Measurements from ENCODE around the gene RAD54L.
A peak's percentile ranks its signal among the peaks of the same experiment; 100 is the strongest.

RAD54L gene

DNA sequence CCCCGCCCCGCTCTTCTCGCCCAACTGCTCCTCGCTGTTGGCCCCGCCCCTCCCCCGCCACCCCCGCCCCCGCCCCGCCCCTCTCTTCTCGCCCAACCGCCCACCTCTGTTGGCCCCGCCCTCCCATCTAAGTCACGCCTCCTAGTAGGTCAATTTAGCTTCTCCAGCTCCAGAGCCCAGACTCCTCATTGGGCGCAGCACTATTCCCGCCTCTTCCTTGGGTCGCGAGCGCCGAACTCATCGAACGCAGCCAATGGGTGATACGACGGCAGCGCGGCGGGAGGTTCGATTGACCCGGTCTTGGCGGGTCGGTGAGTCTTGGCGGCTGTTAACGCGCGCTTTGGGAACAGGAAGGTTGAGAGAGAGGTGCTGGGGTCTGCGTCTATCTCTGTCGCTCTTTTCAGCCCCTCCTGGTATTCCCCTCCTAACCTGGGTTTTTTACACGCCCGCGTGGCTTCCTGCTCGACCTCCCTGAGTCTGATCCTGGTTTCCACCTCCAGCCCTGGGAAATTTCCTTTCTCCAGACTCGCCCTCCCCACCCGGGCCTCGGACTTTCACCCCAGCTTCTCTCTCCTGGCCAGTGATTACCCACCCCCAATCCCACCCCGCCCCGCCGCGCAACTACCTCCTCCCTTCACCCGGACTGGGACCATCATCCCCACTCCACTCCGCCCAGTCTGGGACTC, at the start of gene RAD54L:
Gene RAD54L, plus strand, starts transcription at position 328 of the 686 bp plus-strand sequence. CDS start 643 bp downstream, outside the sequence.
- DNase-seq (ENCODE audit: low read depth) = peak; percentile 100
- Histone ChIP-seq H3K36me3 (ENCODE audit: control insufficient read depth, insufficient read depth, low read length, severe bottlenecking) (no peaks in the 10 kb centered on the region), H3K4me1 (ENCODE audit: control insufficient read depth, insufficient read depth, low read length) (peaks cover 5% of the 10 kb centered on the region), H3K4me3 (ENCODE audit: low read length) (peak within 1 kb of the TSS; percentile 93), H3K9me3 (ENCODE audit: control insufficient read depth, low read length) (no peaks in the 10 kb centered on the region), H3K9ac (ENCODE audit: low read length) (peak within 1 kb of the TSS; percentile 82), H3K27me3 (replicated peaks; ENCODE audit: control insufficient read depth, insufficient read depth, low read length) (no peaks in the 10 kb centered on the region)

DNA sequence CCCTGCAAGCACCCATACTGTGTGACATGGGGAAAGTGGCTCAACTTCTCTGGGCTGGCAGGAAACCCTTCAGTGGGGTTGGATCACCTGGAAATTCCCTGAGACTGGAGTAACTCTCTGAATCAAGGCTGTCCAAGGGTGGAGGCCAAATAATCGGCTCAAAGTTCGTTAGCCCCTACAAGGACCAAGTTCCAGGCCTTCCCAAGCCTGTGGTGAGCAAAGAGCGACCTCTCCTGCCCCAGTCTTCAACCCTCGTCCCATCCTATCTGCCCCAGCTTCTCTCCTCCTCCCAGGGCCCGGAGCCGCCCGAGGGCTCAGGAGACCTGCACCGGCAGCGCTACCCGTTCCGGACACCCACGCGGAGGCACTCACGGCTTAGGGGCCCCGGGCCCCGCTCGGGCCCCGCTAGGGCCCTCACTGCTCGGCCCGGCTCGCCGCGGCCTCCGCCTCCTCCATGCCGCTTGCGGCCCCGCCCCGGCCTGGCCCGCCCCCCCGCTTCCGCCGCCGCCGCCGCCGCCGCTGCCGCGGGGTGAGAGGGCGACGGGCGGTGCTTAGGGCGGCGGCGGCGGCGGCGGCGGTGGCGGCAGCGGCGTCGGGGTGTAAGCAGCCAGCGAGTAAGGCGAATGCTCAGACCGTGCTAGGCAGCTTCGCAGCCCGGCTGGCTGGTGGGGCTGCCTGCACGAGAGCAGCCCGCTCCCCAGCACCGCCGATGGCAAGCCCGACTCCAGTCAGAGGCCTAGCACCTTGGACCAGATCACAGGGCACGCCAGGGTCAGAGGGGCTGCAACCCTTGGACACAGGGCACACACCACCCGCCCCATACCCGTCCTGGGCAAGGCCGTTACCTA, 49.4 kb upstream of the RAD54L start, which contains the start of gene POMGNT1:
Gene POMGNT1, minus strand, starts transcription at position 471 of the 848 bp plus-strand sequence. CDS start 613 bp downstream, outside the sequence.
- H3K4me3 ChIP-seq (ENCODE audit: low read length) = peak within 1 kb of the TSS; percentile 93

GRCh38 chr1:46199233-46199749, 48.3 kb upstream of the RAD54L start:
- H3K9me3 ChIP-seq (ENCODE audit: control insufficient read depth, low read length) = no peaks in the 10 kb centered on the region
- no peaks in the 10 kb centered on the region for H3K27me3 ChIP-seq (replicated peaks; ENCODE audit: control insufficient read depth, insufficient read depth, low read length)
- H3K36me3 ChIP-seq (ENCODE audit: control insufficient read depth, insufficient read depth, low read length, severe bottlenecking) = peaks cover 12% of the 10 kb centered on the region
- H3K4me3 ChIP-seq (ENCODE audit: low read length) = peak overlapping the region; percentile 93
- no peak for DNase-seq (ENCODE audit: low read depth)
- H3K9ac ChIP-seq (ENCODE audit: low read length) = peak overlapping the region; percentile 96
- H3K4me1 ChIP-seq (ENCODE audit: control insufficient read depth, insufficient read depth, low read length) = peaks cover 46% of the 10 kb centered on the region

More for the DNA sequence above, 49.4 kb upstream of the RAD54L start, which contains the start of gene POMGNT1:
- H3K36me3 ChIP-seq (ENCODE audit: control insufficient read depth, insufficient read depth, low read length, severe bottlenecking) = peaks cover 23% of the 10 kb centered on the region
- H3K9me3 ChIP-seq (ENCODE audit: control insufficient read depth, low read length) = no peaks in the 10 kb centered on the region
- H3K4me1 ChIP-seq (ENCODE audit: control insufficient read depth, insufficient read depth, low read length) = peaks cover 38% of the 10 kb centered on the region
- no peaks in the 10 kb centered on the region for H3K27me3 ChIP-seq (replicated peaks; ENCODE audit: control insufficient read depth, insufficient read depth, low read length)
- H3K9ac ChIP-seq (ENCODE audit: low read length) = peak within 1 kb of the TSS; percentile 96
- DNase-seq (ENCODE audit: low read depth) = peak; percentile 88

DNA sequence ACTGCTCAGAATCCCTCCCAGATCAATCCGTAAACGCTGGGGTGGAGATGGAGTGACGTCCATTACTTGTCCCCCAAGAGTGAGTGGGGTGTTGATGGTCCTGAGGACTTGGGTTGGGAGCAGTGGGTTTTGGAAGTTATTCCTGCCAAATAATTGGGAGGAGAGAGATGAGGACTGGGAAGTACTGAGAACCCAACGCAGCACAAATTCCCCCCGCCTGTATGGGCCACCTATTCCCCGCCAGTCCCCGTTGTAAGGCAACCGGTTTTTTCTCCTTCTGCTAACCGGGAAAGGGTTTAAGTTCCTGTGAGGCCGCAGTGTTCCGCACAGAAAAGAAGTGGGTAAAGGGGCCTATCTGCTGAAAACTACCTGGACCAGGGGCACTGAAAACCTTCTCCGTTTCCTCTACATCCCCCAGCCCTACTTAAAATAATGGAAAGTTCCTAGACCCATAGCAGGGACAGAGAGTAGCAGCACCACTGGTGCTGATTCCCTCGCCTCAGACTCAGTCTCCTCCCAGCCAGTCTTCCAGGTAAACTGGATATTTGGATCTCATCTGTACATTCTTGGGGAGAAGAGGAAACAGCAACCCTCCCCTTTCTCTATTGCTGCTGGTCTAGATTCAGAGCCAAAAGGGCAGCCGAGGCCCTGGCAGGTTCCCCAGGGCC, 43.7 kb upstream of the RAD54L start:
- H3K27me3 ChIP-seq (replicated peaks; ENCODE audit: control insufficient read depth, insufficient read depth, low read length) = no peaks in the 10 kb centered on the region
- peak overlapping the region; percentile 86 for H3K4me3 ChIP-seq (ENCODE audit: low read length)
- H3K4me1 ChIP-seq (ENCODE audit: control insufficient read depth, insufficient read depth, low read length) = peaks cover 16% of the 10 kb centered on the region
- peak overlapping the region; percentile 87 for H3K9ac ChIP-seq (ENCODE audit: low read length)
- DNase-seq (ENCODE audit: low read depth) = peak; percentile 36
- H3K9me3 ChIP-seq (ENCODE audit: control insufficient read depth, low read length) = no peaks in the 10 kb centered on the region
- H3K36me3 ChIP-seq (ENCODE audit: control insufficient read depth, insufficient read depth, low read length, severe bottlenecking) = no peaks in the 10 kb centered on the region

GRCh38 chr1:46204406-46204742, 43.2 kb upstream of the RAD54L start:
- Histone ChIP-seq H3K9me3 (ENCODE audit: control insufficient read depth, low read length) (no peaks in the 10 kb centered on the region), H3K27me3 (replicated peaks; ENCODE audit: control insufficient read depth, insufficient read depth, low read length) (no peaks in the 10 kb centered on the region), H3K36me3 (ENCODE audit: control insufficient read depth, insufficient read depth, low read length, severe bottlenecking) (no peaks in the 10 kb centered on the region), H3K4me1 (ENCODE audit: control insufficient read depth, insufficient read depth, low read length) (peaks cover 11% of the 10 kb centered on the region), H3K4me3 (ENCODE audit: low read length) (peak overlapping the region; percentile 86), H3K9ac (ENCODE audit: low read length) (no peak overlapping the region)
- DNase-seq (ENCODE audit: low read depth) = no peak

DNA sequence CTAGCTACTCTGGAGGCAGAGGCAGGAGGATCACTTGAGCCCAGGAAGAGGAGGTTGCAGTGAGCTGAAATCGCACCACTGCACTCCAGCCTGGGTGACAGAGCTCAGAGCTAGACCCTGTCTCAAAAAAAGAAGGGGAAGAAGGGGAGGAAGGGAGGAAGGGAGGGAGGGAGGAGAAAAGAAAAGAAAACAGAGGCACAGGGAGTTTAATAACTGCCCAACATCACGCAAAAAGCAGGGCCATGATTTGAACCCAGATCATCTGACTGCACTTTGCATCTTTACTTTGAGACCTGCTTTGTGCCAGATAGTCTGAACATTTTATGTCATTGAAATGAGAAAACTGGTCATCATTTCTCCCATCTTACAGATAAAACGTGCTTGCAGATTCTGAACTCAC, 42.4 kb upstream of the RAD54L start:
- no peak for DNase-seq (ENCODE audit: low read depth)
- no peaks in the 10 kb centered on the region for H3K36me3 ChIP-seq (ENCODE audit: control insufficient read depth, insufficient read depth, low read length, severe bottlenecking)
- H3K4me3 ChIP-seq (ENCODE audit: low read length) = no peak overlapping the region
- no peaks in the 10 kb centered on the region for H3K27me3 ChIP-seq (replicated peaks; ENCODE audit: control insufficient read depth, insufficient read depth, low read length)
- H3K4me1 ChIP-seq (ENCODE audit: control insufficient read depth, insufficient read depth, low read length) = peaks cover 11% of the 10 kb centered on the region
- no peak overlapping the region for H3K9ac ChIP-seq (ENCODE audit: low read length)
- H3K9me3 ChIP-seq (ENCODE audit: control insufficient read depth, low read length) = no peaks in the 10 kb centered on the region

GRCh38 chr1:46205791-46206190, 41.8 kb upstream of the RAD54L start:
- Histone ChIP-seq H3K36me3 (ENCODE audit: control insufficient read depth, insufficient read depth, low read length, severe bottlenecking) (no peaks in the 10 kb centered on the region), H3K4me1 (ENCODE audit: control insufficient read depth, insufficient read depth, low read length) (peaks cover 11% of the 10 kb centered on the region), H3K9ac (ENCODE audit: low read length) (no peak overlapping the region), H3K9me3 (ENCODE audit: control insufficient read depth, low read length) (no peaks in the 10 kb centered on the region), H3K4me3 (ENCODE audit: low read length) (no peak overlapping the region), H3K27me3 (replicated peaks; ENCODE audit: control insufficient read depth, insufficient read depth, low read length) (no peaks in the 10 kb centered on the region)
- DNase-seq (ENCODE audit: low read depth) = no peak

- Histone ChIP-seq H3K9ac (ENCODE audit: low read length) (no peak overlapping the region), H3K4me1 (ENCODE audit: control insufficient read depth, insufficient read depth, low read length) (peaks cover 11% of the 10 kb centered on the region), H3K36me3 (ENCODE audit: control insufficient read depth, insufficient read depth, low read length, severe bottlenecking) (no peaks in the 10 kb centered on the region), H3K27me3 (replicated peaks; ENCODE audit: control insufficient read depth, insufficient read depth, low read length) (no peaks in the 10 kb centered on the region), H3K9me3 (ENCODE audit: control insufficient read depth, low read length) (no peaks in the 10 kb centered on the region), H3K4me3 (ENCODE audit: low read length) (no peak overlapping the region)
- no peak for DNase-seq (ENCODE audit: low read depth)
Measured at GRCh38 chr1:46206399-46206798, 41.2 kb upstream of the RAD54L start.

DNA sequence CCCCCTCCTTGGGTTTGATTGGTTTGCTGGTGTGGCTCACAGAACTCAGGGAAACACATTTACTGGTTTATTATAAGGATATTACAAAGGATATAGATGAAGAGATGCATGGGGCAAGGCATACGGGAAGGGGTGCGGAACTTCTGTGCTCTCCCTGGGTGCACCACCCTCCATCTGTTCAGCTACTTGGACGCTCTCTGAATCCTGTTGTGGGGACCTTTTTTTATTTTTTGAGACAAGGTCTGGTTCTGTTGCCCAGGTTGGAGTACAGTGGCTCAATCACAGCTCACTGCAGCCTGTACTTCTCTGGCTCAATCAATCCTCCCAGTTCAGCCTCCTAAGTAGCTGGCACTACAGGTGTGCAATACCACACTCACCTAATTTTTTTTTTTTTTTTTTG, 37.0 kb upstream of the RAD54L start:
- no peak overlapping the region for H3K9ac ChIP-seq (ENCODE audit: low read length)
- DNase-seq (ENCODE audit: low read depth) = no peak
- no peaks in the 10 kb centered on the region for H3K36me3 ChIP-seq (ENCODE audit: control insufficient read depth, insufficient read depth, low read length, severe bottlenecking)
- H3K9me3 ChIP-seq (ENCODE audit: control insufficient read depth, low read length) = no peaks in the 10 kb centered on the region
- no peaks in the 10 kb centered on the region for H3K4me1 ChIP-seq (ENCODE audit: control insufficient read depth, insufficient read depth, low read length)
- H3K4me3 ChIP-seq (ENCODE audit: low read length) = no peak overlapping the region
- H3K27me3 ChIP-seq (replicated peaks; ENCODE audit: control insufficient read depth, insufficient read depth, low read length) = no peaks in the 10 kb centered on the region

DNA sequence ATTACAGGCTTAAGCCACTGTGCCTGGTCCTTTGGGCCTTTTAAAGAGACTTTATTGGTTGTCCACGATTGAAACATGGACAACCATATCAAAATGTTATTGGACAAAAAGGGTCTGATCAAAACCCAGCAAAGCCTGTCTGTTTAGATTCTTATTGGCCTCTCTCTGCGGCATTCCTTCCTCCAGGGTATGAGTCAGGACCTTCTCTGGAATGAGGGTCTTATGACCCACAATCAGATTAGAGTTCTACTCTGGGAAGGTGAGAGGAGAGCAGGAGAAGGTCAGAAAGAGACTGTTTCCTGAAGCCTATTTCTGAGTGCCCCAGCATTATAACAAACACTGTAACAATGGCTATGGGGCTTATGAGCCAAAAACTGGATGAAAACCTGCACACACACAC, 36.5 kb upstream of the RAD54L start:
- Histone ChIP-seq H3K9ac (ENCODE audit: low read length) (no peak overlapping the region), H3K4me1 (ENCODE audit: control insufficient read depth, insufficient read depth, low read length) (no peaks in the 10 kb centered on the region), H3K4me3 (ENCODE audit: low read length) (no peak overlapping the region), H3K27me3 (replicated peaks; ENCODE audit: control insufficient read depth, insufficient read depth, low read length) (no peaks in the 10 kb centered on the region), H3K36me3 (ENCODE audit: control insufficient read depth, insufficient read depth, low read length, severe bottlenecking) (no peaks in the 10 kb centered on the region), H3K9me3 (ENCODE audit: control insufficient read depth, low read length) (no peaks in the 10 kb centered on the region)
- DNase-seq (ENCODE audit: low read depth) = no peak

DNA sequence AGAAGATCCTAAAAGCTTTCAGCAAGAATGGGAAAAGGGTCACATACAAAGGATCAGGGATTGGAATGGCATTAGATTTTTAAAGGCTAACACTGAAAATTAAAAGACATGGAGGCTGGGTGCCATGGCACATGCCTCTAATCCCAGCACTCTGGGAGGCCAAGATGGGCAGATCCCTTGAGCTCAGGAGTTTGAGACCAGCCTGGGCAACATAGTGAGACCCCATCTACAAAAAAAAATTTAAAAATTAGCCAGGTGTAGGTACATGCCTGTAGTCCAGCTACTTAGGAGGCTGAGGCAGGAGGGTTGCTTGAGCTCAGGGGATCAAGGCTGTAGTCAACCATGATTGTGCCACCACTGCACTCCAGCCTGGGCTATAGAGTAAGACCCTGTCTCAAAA, 32.1 kb upstream of the RAD54L start:
- H3K9ac ChIP-seq (ENCODE audit: low read length) = no peak overlapping the region
- H3K9me3 ChIP-seq (ENCODE audit: control insufficient read depth, low read length) = no peaks in the 10 kb centered on the region
- no peaks in the 10 kb centered on the region for H3K27me3 ChIP-seq (replicated peaks; ENCODE audit: control insufficient read depth, insufficient read depth, low read length)
- DNase-seq (ENCODE audit: low read depth) = no peak
- H3K4me1 ChIP-seq (ENCODE audit: control insufficient read depth, insufficient read depth, low read length) = no peaks in the 10 kb centered on the region
- no peak overlapping the region for H3K4me3 ChIP-seq (ENCODE audit: low read length)
- H3K36me3 ChIP-seq (ENCODE audit: control insufficient read depth, insufficient read depth, low read length, severe bottlenecking) = no peaks in the 10 kb centered on the region

Measured in adipocyte (in vitro differentiated cells).